HG03558 (cell line): Measurements from ENCODE around the gene BIRC2.
"Not testable (repeated sequence)": the region's sequence is repeated elsewhere in the genome, so short reads cannot be mapped to it uniquely, and the experiment has no call there.

Experiments used
- ATAC-seq: cut with Tn5 transposase; IDR thresholded peaks from one replicate; pipeline ENCODE4 v1.9.1; 2021; ENCODE audit warnings: moderate number of reproducible peaks; ENCODE audit not compliant: unreplicated experiment; ENCODE audit errors: extremely low read depth

Gene BIRC2

GRCh38 chr11:102320679-102321078, 26.3 kb upstream of the BIRC2 start:
- no peak for ATAC-seq

- no peak for ATAC-seq
Measured at GRCh38 chr11:102322560-102322959, 24.5 kb upstream of the BIRC2 start.

GRCh38 chr11:102323542-102324251, 23.3 kb upstream of the BIRC2 start:
- ATAC-seq = no peak

- ATAC-seq = no peak
Measured at GRCh38 chr11:102325088-102325487, 21.9 kb upstream of the BIRC2 start.

GRCh38 chr11:102328748-102329147, 18.3 kb upstream of the BIRC2 start:
- no peak for ATAC-seq

GRCh38 chr11:102330231-102330630, 16.8 kb upstream of the BIRC2 start:
- no peak for ATAC-seq

- no peak for ATAC-seq
Measured at GRCh38 chr11:102331341-102331740, 15.7 kb upstream of the BIRC2 start.

GRCh38 chr11:102332611-102332994, 14.4 kb upstream of the BIRC2 start:
- no peak for ATAC-seq

GRCh38 chr11:102338479-102339010, 8.5 kb upstream of the BIRC2 start:
- no peak for ATAC-seq

GRCh38 chr11:102341311-102341710, 5.7 kb upstream of the BIRC2 start:
- ATAC-seq = not testable (repeated sequence)

- no peak for ATAC-seq
Measured at GRCh38 chr11:102341844-102342318, 5.1 kb upstream of the BIRC2 start.

GRCh38 chr11:102343809-102344208, 3.2 kb upstream of the BIRC2 start:
- ATAC-seq = no peak

GRCh38 chr11:102345904-102346303, 1.1 kb upstream of the BIRC2 start:
- no peak for ATAC-seq

GRCh38 chr11:102346456-102346747, 612 bp upstream of the BIRC2 start:
- no peak for ATAC-seq

- ATAC-seq = peak; percentile 20
Measured at GRCh38 chr11:102347462-102348370, 702 bp downstream of the BIRC2 start.

- no peak for ATAC-seq
Measured at GRCh38 chr11:102357116-102357515, 10.1 kb downstream of the BIRC2 start.

GRCh38 chr11:102359372-102359771, 12.4 kb downstream of the BIRC2 start:
- ATAC-seq = no peak

GRCh38 chr11:102360681-102361080, 13.7 kb downstream of the BIRC2 start:
- no peak for ATAC-seq

GRCh38 chr11:102361086-102362031, 14.3 kb downstream of the BIRC2 start:
- ATAC-seq = peak; percentile 74

GRCh38 chr11:102364991-102365390, 18.0 kb downstream of the BIRC2 start:
- ATAC-seq = no peak
